ENCODE data around the gene AAMP.

DNA sequence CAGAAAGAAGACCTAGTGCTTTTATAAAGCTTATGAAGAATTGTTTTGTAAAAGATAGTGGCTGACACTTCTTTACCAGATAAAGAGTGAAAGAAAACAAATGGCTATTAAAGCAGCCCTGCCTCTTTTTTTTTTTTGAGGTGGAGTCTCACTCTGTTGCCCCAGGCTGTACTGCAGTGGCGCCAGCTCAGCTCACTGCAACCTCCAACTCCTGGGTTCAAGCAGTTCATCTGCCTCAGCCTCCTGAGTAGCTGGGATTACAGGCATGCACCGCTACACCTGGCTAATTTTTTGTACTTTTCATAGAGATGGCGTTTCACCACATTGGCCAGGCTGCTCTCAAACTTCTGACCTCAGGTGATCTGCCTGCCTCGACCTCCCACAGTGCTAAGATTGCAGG, 40.1 kb downstream of the AAMP start:
- TF ChIP-seq CTCF (IDR thresholded peaks at IDR 0.05; ENCODE audit: borderline replicate concordance, extremely low read depth, low read length, poor library complexity, severe bottlenecking) (no peak), EZH2 (IDR thresholded peaks at IDR 0.05; ENCODE audit: borderline replicate concordance, low read depth, low read length, severe bottlenecking) (no peak)

Data from DND-41 (cell line).